Karpas-422 (cell line): Measurements from ENCODE around the gene TALDO1. TPM values are rescaled to one million over a fixed set of nuclear protein-coding genes. Genes with fewer than 3 reads are reported as not detected.

Experiments used
- DNase-seq: peaks from one replicate; pipeline ENCODE4 v3.0.0-alpha.2; 2015
- H2AFZ ChIP-seq: fragments of 200-600 bp; sonication (generic); 2 replicates; pipeline ENCODE4 v1.6.1; 2014; ENCODE audit warnings: antibody characterized with exemption, low read length, mixed read lengths
- H3K27ac ChIP-seq: fragments of 200-600 bp; sonication (generic); 2 replicates; pipeline ENCODE4 v1.5.1; 2014; ENCODE audit warnings: mild to moderate bottlenecking, low read length, moderate library complexity
- H3K27me3 ChIP-seq: fragments of 200-600 bp; sonication (generic); 2 replicates; pipeline ENCODE4 v1.6.1; 2014; ENCODE audit warnings: low read length, mixed read lengths
- H3K36me3 ChIP-seq: fragments of 200-600 bp; sonication (generic); 2 replicates; pipeline ENCODE4 v1.6.1; 2014; ENCODE audit warnings: low read length, mixed read lengths; ENCODE audit not compliant: insufficient read depth
- H3K4me1 ChIP-seq: fragments of 200-600 bp; sonication (generic); 2 replicates; pipeline ENCODE4 v1.6.1; 2014; ENCODE audit warnings: mild to moderate bottlenecking, low read length, mixed read lengths
- H3K4me2 ChIP-seq: fragments of 200-600 bp; sonication (generic); 2 replicates; pipeline ENCODE4 v1.6.1; 2014; ENCODE audit warnings: low read length, low read depth, mild to moderate bottlenecking; ENCODE audit not compliant: poor library complexity, severe bottlenecking
- H3K4me3 ChIP-seq: fragments of 200-600 bp; sonication (generic); 2 replicates; pipeline ENCODE4 v1.5.1; 2014; ENCODE audit warnings: mild to moderate bottlenecking, antibody characterized with exemption, low read length, mixed read lengths
- H3K79me2 ChIP-seq: fragments of 200-600 bp; sonication (generic); 2 replicates; pipeline ENCODE4 v1.6.1; 2014; ENCODE audit warnings: mild to moderate bottlenecking, low read length, mixed read lengths
- H3K9ac ChIP-seq: fragments of 200-600 bp; sonication (generic); 2 replicates; pipeline ENCODE4 v1.6.0; 2014; ENCODE audit warnings: low read length
- H3K9me2 ChIP-seq: fragments of 200-600 bp; sonication (generic), shearing (Covaris generic); replicated peaks from 2 replicates; pipeline ENCODE4 v1.6.0; 2014; ENCODE audit warnings: mild to moderate bottlenecking, low read length, moderate library complexity; ENCODE audit not compliant: insufficient read depth
- H3K9me3 ChIP-seq: fragments of 300-700, 200-600 bp; sonication (generic); 2 replicates; pipeline ENCODE4 v1.6.1; 2014; ENCODE audit warnings: low read length, mixed read lengths
- H4K20me1 ChIP-seq: fragments of 200-600 bp; sonication (generic); 2 replicates; pipeline ENCODE4 v1.6.1; 2014; ENCODE audit warnings: mild to moderate bottlenecking, antibody characterized with exemption, low read length, low read depth; ENCODE audit not compliant: insufficient read depth
- total RNA-seq: library from RNA; depleted of rRNA; stranded (reverse); fragments of >200 nt; shearing (Covaris generic); gene quantifications from 2 replicates; pipeline ENCODE4 v1.2.3, GENCODE V29; 2014; ENCODE audit warnings: low replicate concordance

TALDO1 gene
- total RNA-seq, 1 experiment from 2014 or later: 127 TPM

- H3K4me2 ChIP-seq: no peak overlapping the region
- DNase-seq: no peak
- 0 out of 2 replicates have a peak, but pooled peaks cover 4% of the 10 kb centered on the region for H4K20me1 ChIP-seq
- H3K27ac ChIP-seq: no peak overlapping the region
- H3K9ac ChIP-seq: no peak overlapping the region
- H3K9me2 ChIP-seq: no peaks in the 10 kb centered on the region
- no peaks in the 10 kb centered on the region for H3K27me3 ChIP-seq
- H2AFZ ChIP-seq: no peak overlapping the region
- H3K9me3 ChIP-seq: no peaks in the 10 kb centered on the region
- H3K36me3 ChIP-seq: no peaks in the 10 kb centered on the region
- no peaks in the 10 kb centered on the region for H3K4me1 ChIP-seq
- no peaks in the 10 kb centered on the region for H3K79me2 ChIP-seq
- no peak overlapping the region for H3K4me3 ChIP-seq
Measured at GRCh38 chr11:703506-703905, 43.8 kb upstream of the TALDO1 start.

- H2AFZ ChIP-seq: no peak overlapping the region
Measured at GRCh38 chr11:704228-704674, 43.0 kb upstream of the TALDO1 start.

GRCh38 chr11:704781-705645, 42.3 kb upstream of the TALDO1 start:
- no peak overlapping the region for H3K9ac ChIP-seq

More at GRCh38 chr11:704228-704674, 43.0 kb upstream of the TALDO1 start:
- H3K79me2 ChIP-seq: no peaks in the 10 kb centered on the region
- H3K27ac ChIP-seq: no peak overlapping the region
- H4K20me1 ChIP-seq: 0 out of 2 replicates have a peak, but pooled peaks cover 4% of the 10 kb centered on the region
- H3K9ac ChIP-seq: no peak overlapping the region
- no peaks in the 10 kb centered on the region for H3K9me2 ChIP-seq
- H3K36me3 ChIP-seq: no peaks in the 10 kb centered on the region
- no peak overlapping the region for H3K4me2 ChIP-seq
- DNase-seq: no peak
- no peaks in the 10 kb centered on the region for H3K27me3 ChIP-seq
- H3K9me3 ChIP-seq: no peaks in the 10 kb centered on the region
- H3K4me1 ChIP-seq: no peaks in the 10 kb centered on the region
- no peak overlapping the region for H3K4me3 ChIP-seq

GRCh38 chr11:705646-706438, 41.4 kb upstream of the TALDO1 start, which contains the start of gene EPS8L2:
EPS8L2 (plus strand) TSS chr11:706231; CDS start chr11:709408, 3,177 bp downstream.
- no peaks in the 10 kb centered on the region for H3K36me3 ChIP-seq
- no peaks in the 10 kb centered on the region for H3K9me3 ChIP-seq
- no peak within 1 kb of the TSS for H3K27ac ChIP-seq
- no peak for DNase-seq
- H3K4me3 ChIP-seq: no peak within 1 kb of the TSS
- no peak within 1 kb of the TSS for H2AFZ ChIP-seq
- H3K4me2 ChIP-seq: no peak within 1 kb of the TSS
- no peak within 1 kb of the TSS for H3K9ac ChIP-seq
- 0 out of 2 replicates have a peak, but pooled peaks cover 4% of the 10 kb centered on the region for H4K20me1 ChIP-seq
- no peaks in the 10 kb centered on the region for H3K79me2 ChIP-seq
- no peaks in the 10 kb centered on the region for H3K27me3 ChIP-seq
- H3K9me2 ChIP-seq: no peaks in the 10 kb centered on the region
- no peaks in the 10 kb centered on the region for H3K4me1 ChIP-seq

More at GRCh38 chr11:704781-705645, 42.3 kb upstream of the TALDO1 start:
- H3K9me2 ChIP-seq: no peaks in the 10 kb centered on the region
- H3K79me2 ChIP-seq: no peaks in the 10 kb centered on the region
- DNase-seq: no peak
- no peaks in the 10 kb centered on the region for H3K36me3 ChIP-seq
- no peaks in the 10 kb centered on the region for H3K4me1 ChIP-seq
- H3K4me3 ChIP-seq: no peak overlapping the region
- no peak overlapping the region for H2AFZ ChIP-seq
- H3K27ac ChIP-seq: no peak overlapping the region
- H3K4me2 ChIP-seq: no peak overlapping the region
- H3K9me3 ChIP-seq: no peaks in the 10 kb centered on the region
- H4K20me1 ChIP-seq: 0 out of 2 replicates have a peak, but pooled peaks cover 4% of the 10 kb centered on the region
- H3K27me3 ChIP-seq: no peaks in the 10 kb centered on the region

GRCh38 chr11:706439-706956, 40.8 kb upstream of the TALDO1 start:
- Histone ChIP-seq H2AFZ (no peak overlapping the region), H3K4me1 (no peaks in the 10 kb centered on the region), H3K36me3 (no peaks in the 10 kb centered on the region), H3K9me3 (no peaks in the 10 kb centered on the region), H3K9ac (no peak overlapping the region), H3K4me2 (no peak overlapping the region), H3K4me3 (no peak overlapping the region), H3K79me2 (no peaks in the 10 kb centered on the region), H4K20me1 (0 out of 2 replicates have a peak, but pooled peaks cover 4% of the 10 kb centered on the region), H3K27ac (no peak overlapping the region), H3K9me2 (no peaks in the 10 kb centered on the region), H3K27me3 (no peaks in the 10 kb centered on the region)
- DNase-seq: no peak

- Histone ChIP-seq H3K9me2 (no peaks in the 10 kb centered on the region), H3K27me3 (no peaks in the 10 kb centered on the region), H3K36me3 (no peaks in the 10 kb centered on the region), H3K4me2 (no peak overlapping the region), H3K4me3 (no peak overlapping the region), H3K4me1 (no peaks in the 10 kb centered on the region), H3K9me3 (no peaks in the 10 kb centered on the region), H4K20me1 (0 out of 2 replicates have a peak, but pooled peaks cover 4% of the 10 kb centered on the region), H3K79me2 (no peaks in the 10 kb centered on the region), H3K9ac (no peak overlapping the region), H3K27ac (no peak overlapping the region), H2AFZ (no peak overlapping the region)
- DNase-seq: no peak
Measured at GRCh38 chr11:706957-707816, 40.1 kb upstream of the TALDO1 start.

GRCh38 chr11:707817-708420, 39.3 kb upstream of the TALDO1 start:
- no peak overlapping the region for H3K27ac ChIP-seq
- no peak overlapping the region for H3K4me2 ChIP-seq
- H3K9me2 ChIP-seq: no peaks in the 10 kb centered on the region
- no peak overlapping the region for H2AFZ ChIP-seq
- no peak overlapping the region for H3K9ac ChIP-seq
- no peak for DNase-seq
- H4K20me1 ChIP-seq: 0 out of 2 replicates have a peak, but pooled peaks cover 4% of the 10 kb centered on the region
- no peaks in the 10 kb centered on the region for H3K79me2 ChIP-seq
- no peaks in the 10 kb centered on the region for H3K9me3 ChIP-seq
- H3K4me1 ChIP-seq: no peaks in the 10 kb centered on the region
- H3K4me3 ChIP-seq: no peak overlapping the region
- H3K36me3 ChIP-seq: no peaks in the 10 kb centered on the region
- H3K27me3 ChIP-seq: no peaks in the 10 kb centered on the region
